GM21526 (cell line): ENCODE measurements around the gene LYRM1.

Source experiments
- ATAC-seq: cut with Tn5 transposase; IDR thresholded peaks from one replicate; pipeline ENCODE4 v1.9.1; 2021; ENCODE audit warnings: moderate library complexity; ENCODE audit not compliant: unreplicated experiment, low FRiP score

The LYRM1 gene

GRCh38 chr16:20871258-20871657 lies 29.3 kb upstream of the LYRM1 start:
- ATAC-seq: no peak

- no peak for ATAC-seq
Measured at GRCh38 chr16:20871941-20872815, 28.4 kb upstream of the LYRM1 start.

GRCh38 chr16:20873331-20873730 lies 27.2 kb upstream of the LYRM1 start:
- no peak for ATAC-seq

- no peak for ATAC-seq
Measured at GRCh38 chr16:20874088-20874581, 26.4 kb upstream of the LYRM1 start.

- ATAC-seq: no peak
Measured at GRCh38 chr16:20875355-20875650, 25.3 kb upstream of the LYRM1 start.

- no peak for ATAC-seq
Measured at GRCh38 chr16:20878682-20879147, 21.9 kb upstream of the LYRM1 start.

- peak; percentile 38 for ATAC-seq
Measured at GRCh38 chr16:20879175-20880040, 21.2 kb upstream of the LYRM1 start.

- no peak for ATAC-seq
Measured at GRCh38 chr16:20880867-20881502, 19.6 kb upstream of the LYRM1 start.

- ATAC-seq: no peak
Measured at GRCh38 chr16:20881503-20881878, 19.1 kb upstream of the LYRM1 start.

- ATAC-seq: no peak
Measured at GRCh38 chr16:20883554-20884239, 16.9 kb upstream of the LYRM1 start.

GRCh38 chr16:20884240-20884556 lies 16.4 kb upstream of the LYRM1 start:
- ATAC-seq: no peak

- ATAC-seq: no peak
Measured at GRCh38 chr16:20886320-20886719, 14.3 kb upstream of the LYRM1 start.

GRCh38 chr16:20887207-20887606 lies 13.4 kb upstream of the LYRM1 start:
- no peak for ATAC-seq

GRCh38 chr16:20889625-20890275 lies 10.8 kb upstream of the LYRM1 start:
- no peak for ATAC-seq

- no peak for ATAC-seq
Measured at GRCh38 chr16:20894388-20894787, 6.2 kb upstream of the LYRM1 start.

- ATAC-seq: no peak
Measured at GRCh38 chr16:20897253-20897897, 3.2 kb upstream of the LYRM1 start.

GRCh38 chr16:20897922-20898321 lies 2.6 kb upstream of the LYRM1 start:
- no peak for ATAC-seq

- no peak for ATAC-seq
Measured at GRCh38 chr16:20899071-20899470, 1.5 kb upstream of the LYRM1 start.

GRCh38 chr16:20899477-20900298 lies 883 bp upstream of the LYRM1 start:
- no peak for ATAC-seq
